Stimulated activated CD4-positive, alpha-beta T cell treated with anti-CD3 and anti-CD28 coated beads, Interleukin-2, amount 100 ng/mL, for 4 hours (primary cell): Measurements from ENCODE around the gene IL17REL.

Source experiments
- DNase-seq: peaks from one replicate; pipeline ENCODE4 v3.0.0-alpha.2; 2020; ENCODE audit warnings: low read depth

Gene IL17REL

GRCh38 chr22:50046019-50046415, 33.5 kb upstream of the IL17REL start:
- DNase-seq, result no peak

GRCh38 chr22:50045211-50046018, 32.9 kb upstream of the IL17REL start:
- DNase-seq, result no peak

- no peak for DNase-seq
These were observed 32.0 kb upstream of the IL17REL start for GRCh38 chr22:50044485-50045118.

- no peak for DNase-seq
These were observed 28.9 kb upstream of the IL17REL start for GRCh38 chr22:50041361-50042065.

- DNase-seq, result no peak
These were observed 28.2 kb upstream of the IL17REL start for GRCh38 chr22:50040717-50041116.

- DNase-seq, result no peak
These were observed 27.3 kb upstream of the IL17REL start for GRCh38 chr22:50039669-50040443.

- DNase-seq, result no peak
These were observed 23.6 kb upstream of the IL17REL start for GRCh38 chr22:50035976-50036724.

- DNase-seq, result no peak
These were observed 22.7 kb upstream of the IL17REL start for GRCh38 chr22:50035131-50035881.

GRCh38 chr22:50034126-50035081, 21.8 kb upstream of the IL17REL start:
- no peak for DNase-seq

GRCh38 chr22:50032941-50033601, 20.5 kb upstream of the IL17REL start:
- no peak for DNase-seq

- no peak for DNase-seq
These were observed 19.7 kb upstream of the IL17REL start for GRCh38 chr22:50032109-50032871.

GRCh38 chr22:50031189-50032091, 18.9 kb upstream of the IL17REL start:
- no peak for DNase-seq

- DNase-seq, result peak; percentile 81
These were observed 18.0 kb upstream of the IL17REL start for GRCh38 chr22:50030297-50031188.

- peak; percentile 61 for DNase-seq
These were observed 15.3 kb upstream of the IL17REL start for GRCh38 chr22:50027639-50028537.

- DNase-seq, result no peak
These were observed 13.4 kb upstream of the IL17REL start for GRCh38 chr22:50025993-50026392.
